ENCODE measurements around the gene G6PC1. TPM values are rescaled to one million over a fixed set of nuclear protein-coding genes. Genes with fewer than 3 reads are reported as not detected.

The G6PC1 gene
- total and polyA plus RNA-seq, 7 experiments from 2014 or later, result not detected

Other genes starting within 250 kb of the G6PC1 start
- 10 to 100 TPM in 4 of 5 experiments, 1 to 10 TPM in 1; 9.0 to 20.3 (median 15.3) TPM for gene TUBG2, start 241.5 kb upstream of the G6PC1 start, total RNA-seq
- gene TUBG2, start 241.5 kb upstream of the G6PC1 start, polyA plus RNA-seq, result 1 to 10 TPM; 4.9 to 8.7 TPM
- 1 to 10 TPM in 2 of 5 experiments, under 1 TPM in 1, not detected in 2; 0.89 to 1.6 (median 1.1) TPM for gene PLEKHH3, start 223.8 kb upstream of the G6PC1 start, total RNA-seq
- gene PLEKHH3, start 223.8 kb upstream of the G6PC1 start, polyA plus RNA-seq, result not detected
- gene CCR10, start 219.0 kb upstream of the G6PC1 start, total RNA-seq, result 1 to 10 TPM in 2 of 5 experiments, under 1 TPM in 3; 0.56 to 1.7 (median 0.67) TPM
- gene CCR10, start 219.0 kb upstream of the G6PC1 start, polyA plus RNA-seq, result under 1 TPM; 0.22 to 0.44 TPM
- 1 to 10 TPM in 4 of 5 experiments, under 1 TPM in 1; 0.92 to 2.4 (median 2.1) TPM for gene CNTNAP1, start 218.3 kb upstream of the G6PC1 start, total RNA-seq
- under 1 TPM; 0.04 to 0.86 TPM for gene CNTNAP1, start 218.3 kb upstream of the G6PC1 start, polyA plus RNA-seq
- 100 to 1,000 TPM in 2 of 5 experiments, 10 to 100 TPM in 3; 50.9 to 212 (median 95.4) TPM for gene EZH1, start 155.8 kb upstream of the G6PC1 start, total RNA-seq
- gene EZH1, start 155.8 kb upstream of the G6PC1 start, polyA plus RNA-seq, result 10 to 100 TPM; 30.2 to 51.4 TPM
- not detected for gene RAMP2, start 139.6 kb upstream of the G6PC1 start, total RNA-seq
- not detected for gene RAMP2, start 139.6 kb upstream of the G6PC1 start, polyA plus RNA-seq
- gene VPS25, start 127.3 kb upstream of the G6PC1 start, total RNA-seq, result 10 to 100 TPM; 24.3 to 60.6 (median 37.7) TPM
- gene VPS25, start 127.3 kb upstream of the G6PC1 start, polyA plus RNA-seq, result 10 to 100 TPM; 55.0 to 57.2 TPM
- under 1 TPM; 0.10 to 0.51 (median 0.24) TPM for gene WNK4, start 120.2 kb upstream of the G6PC1 start, total RNA-seq
- gene WNK4, start 120.2 kb upstream of the G6PC1 start, polyA plus RNA-seq, result not detected
- 10 to 100 TPM in 4 of 5 experiments, 1 to 10 TPM in 1; 7.6 to 48.1 (median 27.6) TPM for gene COA3, start 102.1 kb upstream of the G6PC1 start, total RNA-seq
- 100 to 1,000 TPM; 108 to 118 TPM for gene COA3, start 102.1 kb upstream of the G6PC1 start, polyA plus RNA-seq
- gene CNTD1, start 101.9 kb upstream of the G6PC1 start, total RNA-seq, result not detected
- under 1 TPM; 0.24 to 0.32 TPM for gene CNTD1, start 101.9 kb upstream of the G6PC1 start, polyA plus RNA-seq
- 100 to 1,000 TPM in 3 of 5 experiments, 10 to 100 TPM in 2; 84.7 to 130 (median 107) TPM for gene BECN1, start 76.5 kb upstream of the G6PC1 start, total RNA-seq
- 100 to 1,000 TPM; 111 to 124 TPM for gene BECN1, start 76.5 kb upstream of the G6PC1 start, polyA plus RNA-seq
- 100 to 1,000 TPM in 1 of 5 experiments, 10 to 100 TPM in 4; 53.8 to 116 (median 65.9) TPM for gene PSME3, start 67.4 kb upstream of the G6PC1 start, total RNA-seq
- 100 to 1,000 TPM; 109 to 116 TPM for gene PSME3, start 67.4 kb upstream of the G6PC1 start, polyA plus RNA-seq
- gene AOC2, start 56.2 kb upstream of the G6PC1 start, total RNA-seq, result 1 to 10 TPM; 3.0 to 3.5 (median 3.2) TPM
- not detected for gene AOC2, start 56.2 kb upstream of the G6PC1 start, polyA plus RNA-seq
- 1 to 10 TPM in 4 of 5 experiments, under 1 TPM in 1; 0.98 to 2.0 (median 1.1) TPM for gene AOC3, start 49.6 kb upstream of the G6PC1 start, total RNA-seq
- not detected for gene AOC3, start 49.6 kb upstream of the G6PC1 start, polyA plus RNA-seq
- gene AARSD1, start 63.7 kb downstream of the G6PC1 start, total RNA-seq, result 10 to 100 TPM; 46.5 to 86.7 (median 56.6) TPM
- gene AARSD1, start 63.7 kb downstream of the G6PC1 start, polyA plus RNA-seq, result 10 to 100 TPM; 45.2 to 48.5 TPM
- under 1 TPM in 2 of 5 experiments, not detected in 3; 0.69 to 0.94 TPM for gene PTGES3L, start 79.3 kb downstream of the G6PC1 start, total RNA-seq
- not detected for gene PTGES3L, start 79.3 kb downstream of the G6PC1 start, polyA plus RNA-seq
- 10 to 100 TPM; 12.2 to 21.4 (median 19.4) TPM for gene RUNDC1, start 79.8 kb downstream of the G6PC1 start, total RNA-seq
- gene RUNDC1, start 79.8 kb downstream of the G6PC1 start, polyA plus RNA-seq, result 10 to 100 TPM; 13.2 to 17.0 TPM
- 1,000 to 10,000 TPM in 4 of 5 experiments, 100 to 1,000 TPM in 1; 951 to 1,861 (median 1,662) TPM for gene RPL27, start 97.6 kb downstream of the G6PC1 start, total RNA-seq
- gene RPL27, start 97.6 kb downstream of the G6PC1 start, polyA plus RNA-seq, result 1,000 to 10,000 TPM; 2,130 to 2,713 TPM
- 100 to 1,000 TPM in 1 of 5 experiments, 10 to 100 TPM in 4; 23.5 to 145 (median 32.1) TPM for gene IFI35, start 106.0 kb downstream of the G6PC1 start, total RNA-seq
- gene IFI35, start 106.0 kb downstream of the G6PC1 start, polyA plus RNA-seq, result 10 to 100 TPM; 49.8 to 50.6 TPM
- 10 to 100 TPM; 12.8 to 50.9 (median 34.9) TPM for gene VAT1, start 121.6 kb downstream of the G6PC1 start, total RNA-seq
- 10 to 100 TPM; 34.9 to 52.3 TPM for gene VAT1, start 121.6 kb downstream of the G6PC1 start, polyA plus RNA-seq
- gene RND2, start 124.4 kb downstream of the G6PC1 start, total RNA-seq, result under 1 TPM in 4 of 5 experiments, not detected in 1; 0.08 to 0.74 (median 0.38) TPM
- under 1 TPM; 0.15 to 0.33 TPM for gene RND2, start 124.4 kb downstream of the G6PC1 start, polyA plus RNA-seq
- 10 to 100 TPM in 1 of 5 experiments, 1 to 10 TPM in 4; 2.6 to 54.1 (median 5.4) TPM for gene BRCA1, start 224.6 kb downstream of the G6PC1 start, total RNA-seq
- 1 to 10 TPM; 1.1 to 3.0 TPM for gene BRCA1, start 224.6 kb downstream of the G6PC1 start, polyA plus RNA-seq